Measurements from ENCODE around the gene UBQLNL.

UBQLNL gene, protein sequence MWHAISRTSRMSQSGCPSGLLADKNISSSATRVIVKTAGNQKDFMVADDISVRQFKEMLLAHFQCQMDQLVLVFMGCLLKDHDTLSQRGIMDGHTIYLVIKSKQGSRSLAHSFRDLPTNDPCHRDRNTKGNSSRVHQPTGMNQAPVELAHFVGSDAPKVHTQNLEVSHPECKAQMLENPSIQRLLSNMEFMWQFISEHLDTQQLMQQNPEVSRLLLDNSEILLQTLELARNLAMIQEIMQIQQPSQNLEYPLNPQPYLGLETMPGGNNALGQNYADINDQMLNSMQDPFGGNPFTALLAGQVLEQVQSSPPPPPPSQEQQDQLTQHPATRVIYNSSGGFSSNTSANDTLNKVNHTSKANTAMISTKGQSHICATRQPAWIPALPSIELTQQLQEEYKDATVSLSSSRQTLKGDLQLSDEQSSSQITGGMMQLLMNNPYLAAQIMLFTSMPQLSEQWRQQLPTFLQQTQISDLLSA

DNA sequence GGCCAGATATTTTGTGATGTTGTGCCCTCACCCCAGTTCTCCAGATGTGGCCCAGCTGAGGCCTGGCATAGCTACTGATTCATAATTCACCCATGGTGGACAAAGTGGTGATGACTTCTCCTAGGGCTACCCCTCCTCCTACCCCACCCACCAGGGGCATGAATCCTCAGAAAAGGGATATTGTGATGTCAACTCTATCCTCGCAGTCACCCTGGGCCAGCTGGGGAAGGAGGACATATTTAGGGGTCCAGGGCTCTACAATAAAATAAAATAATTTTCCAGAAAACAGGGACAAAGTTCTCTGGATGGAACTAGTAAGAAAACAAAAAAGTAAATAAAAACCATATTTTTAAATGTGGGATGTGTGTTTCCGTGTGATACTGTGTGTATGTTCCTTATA is at the start of gene UBQLNL:
Gene UBQLNL, minus strand, starts transcription at position 101 of the 400 bp plus-strand sequence. CDS start 258 bp downstream, outside the sequence.
- no peak for DNase-seq

- no peak for DNase-seq
These were observed 47.9 kb upstream of the UBQLNL start for GRCh38 chr11:5564259-5565019.

DNA sequence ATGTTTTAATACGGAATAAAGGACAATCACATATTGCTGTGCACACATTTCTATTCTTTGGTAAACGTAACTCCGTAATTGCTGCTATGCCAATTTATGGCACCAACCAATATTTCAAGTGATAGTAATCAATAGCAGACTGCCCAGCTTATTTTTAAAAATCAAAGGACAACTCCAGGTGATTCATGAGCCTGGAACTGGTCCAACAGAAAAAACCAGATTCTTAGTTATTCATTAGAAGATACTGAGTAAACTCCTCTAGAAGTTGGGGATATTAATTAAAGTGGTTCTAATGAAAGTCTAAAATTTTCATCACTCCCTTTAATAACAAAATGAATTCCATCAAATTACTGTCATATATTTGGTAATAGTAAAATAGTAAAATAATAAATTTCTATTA is 41.3 kb upstream of the UBQLNL start:
- DNase-seq = no peak

DNA sequence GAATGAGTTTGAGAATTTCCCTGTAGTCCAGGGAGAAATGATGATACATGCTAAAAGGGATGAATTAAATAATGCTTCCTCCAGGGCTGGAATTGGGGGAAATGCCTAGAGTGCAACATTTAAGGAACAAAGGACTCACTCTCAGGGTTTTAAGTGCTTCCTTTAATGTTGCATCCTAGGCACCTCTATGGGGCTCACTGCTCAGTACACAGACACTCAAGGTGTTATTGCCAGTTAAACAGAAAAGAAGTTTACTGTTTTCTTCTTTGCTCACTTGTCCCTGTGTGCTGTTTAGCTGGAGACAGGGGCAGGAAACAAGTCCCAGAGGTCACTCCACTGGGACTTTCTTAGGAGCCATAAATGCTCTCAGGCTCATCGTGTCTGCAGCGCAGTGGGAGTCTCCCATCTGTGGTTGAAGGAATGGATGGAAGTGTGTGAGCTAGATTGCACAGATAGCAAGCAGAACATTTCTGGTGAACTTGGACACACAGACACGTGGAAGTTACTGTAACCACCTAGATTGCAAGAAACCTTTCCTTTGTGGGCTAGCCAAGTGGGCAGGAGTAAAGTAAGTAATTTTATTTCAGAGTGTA is 40.2 kb upstream of the UBQLNL start:
- DNase-seq = no peak

- no peak for DNase-seq
These were observed 36.8 kb upstream of the UBQLNL start for GRCh38 chr11:5553343-5553742.

GRCh38 chr11:5550440-5551095 is 34.1 kb upstream of the UBQLNL start:
- no peak for DNase-seq

- DNase-seq = no peak
These were observed 31.9 kb upstream of the UBQLNL start, which contains the start of gene OR52H1 for GRCh38 chr11:5548440-5548839. TSS of gene OR52H1 (minus strand) at chr11:5548540. CDS start at chr11:5545505, 3,035 bp downstream.

- DNase-seq = no peak
These were observed 31.5 kb upstream of the UBQLNL start for GRCh38 chr11:5547982-5548381.

DNA sequence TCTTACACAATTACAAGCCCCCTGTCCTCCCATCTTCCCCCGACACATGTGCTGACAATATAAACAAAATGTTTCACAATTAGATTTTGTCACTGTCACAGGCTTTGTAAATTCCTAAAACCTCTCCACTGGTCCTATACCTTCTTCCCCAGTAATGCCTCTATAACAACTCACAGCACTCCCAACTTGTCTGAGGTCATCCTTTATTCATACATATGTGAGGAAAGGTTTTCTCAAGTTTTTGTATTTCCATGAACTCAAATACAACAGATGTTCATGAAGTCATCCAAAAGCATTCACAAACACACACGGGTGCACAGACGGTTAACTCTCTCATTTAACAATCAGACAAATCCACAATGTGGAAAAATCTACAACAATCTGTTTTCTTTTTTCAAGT is 30.0 kb upstream of the UBQLNL start:
- DNase-seq = no peak

GRCh38 chr11:5541427-5541826 is 24.9 kb upstream of the UBQLNL start:
- no peak for DNase-seq

GRCh38 chr11:5536482-5536881 is 20.0 kb upstream of the UBQLNL start:
- DNase-seq = no peak

- DNase-seq = no peak
These were observed 17.5 kb upstream of the UBQLNL start for GRCh38 chr11:5534046-5534445.

GRCh38 chr11:5531053-5531831 is 14.7 kb upstream of the UBQLNL start:
- no peak for DNase-seq

- DNase-seq = no peak
These were observed 12.0 kb upstream of the UBQLNL start for GRCh38 chr11:5528495-5528894.

- DNase-seq = no peak
These were observed 11.2 kb upstream of the UBQLNL start for GRCh38 chr11:5527716-5528115.

- peak; percentile 73 for DNase-seq
These were observed 8.3 kb upstream of the UBQLNL start for GRCh38 chr11:5524756-5525155.

- DNase-seq = peak; percentile 8
These were observed 5.8 kb upstream of the UBQLNL start for GRCh38 chr11:5522308-5522707.

GRCh38 chr11:5521540-5521939 is 5.0 kb upstream of the UBQLNL start:
- DNase-seq = no peak

GRCh38 chr11:5514841-5515240 is 1.7 kb downstream of the UBQLNL start:
- DNase-seq = no peak

DNA sequence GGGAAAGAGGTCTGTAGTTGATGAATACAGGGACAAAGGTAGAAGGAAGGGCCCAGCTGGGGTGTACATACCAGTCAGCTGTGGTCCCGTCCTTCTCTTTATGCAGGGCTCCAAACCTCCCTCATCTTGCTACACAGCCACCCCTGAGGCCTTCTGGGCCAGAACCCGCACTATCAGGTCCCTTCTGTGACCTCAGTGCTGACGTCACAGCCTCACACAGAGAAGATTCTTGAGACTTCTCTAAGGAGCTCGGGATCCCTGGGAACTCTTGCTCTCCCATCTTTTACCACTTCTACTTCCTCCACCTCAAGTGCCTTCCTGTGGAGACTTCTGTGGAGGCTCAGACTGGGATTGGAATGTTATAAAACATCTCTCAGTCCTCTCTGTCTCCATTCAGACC is 6.7 kb downstream of the UBQLNL start, which contains the start of gene UBQLN3:
Gene UBQLN3, minus strand, starts transcription at position 155 of the 400 bp plus-strand sequence. CDS start 399 bp downstream, outside the sequence.
- DNase-seq = no peak

GRCh38 chr11:5508605-5509004 is 7.9 kb downstream of the UBQLNL start:
- no peak for DNase-seq

- DNase-seq = no peak
These were observed 8.6 kb downstream of the UBQLNL start for GRCh38 chr11:5507933-5508305.
